Posterior vena cava (tissue), 2 donors: Measurements from ENCODE around the gene CDC42EP4. TPM values are rescaled to one million over a fixed set of nuclear protein-coding genes. Genes with fewer than 3 reads are reported as not detected.

Experiments used
- DNase-seq: peaks from one replicate; pipeline ENCODE4 v3.0.0-alpha.2; 2020; ENCODE audit warnings: low spot score
- intact Hi-C, 2 donors: fragments of 100-400 bp; cut with DNase I; formaldehyde crosslinking; loops; one replicate each; pipeline versions ENCODE4 v1.14.1 to v1.14.2; 2022 to 2023
- total RNA-seq, 2 donors: library from RNA; stranded (reverse); fragmentation: NEBNext Ultra II Directional; extraction: Animal tissue kit (Norgen Biotek cat#: 25700); gene quantifications; one replicate each; pipeline ENCODE4 v1.2.1, GENCODE V29; 2021
- donor health status: DM: yes; HTN: yes; CAD: no.
- donor health status: DM: yes; HTN: yes; CAD: no.

CDC42EP4 gene
- total RNA-seq, 2 donors from 2014 or later: 32.6 to 45.1 TPM

- intact Hi-C loops: loop anchor here in 1 of 2 donors (10.0 kb wide), 1 partner anchor 516 kb away; no protein-coding TSS in a partner anchor
- no peak for DNase-seq
These were observed 71.2 kb downstream of the CDC42EP4 start for GRCh38 chr17:73240561-73240960.

GRCh38 chr17:73237714-73238113 is 74.1 kb downstream of the CDC42EP4 start:
- no peak for DNase-seq
- intact Hi-C loops: no loop called here

GRCh38 chr17:73234736-73235135 is 77.1 kb downstream of the CDC42EP4 start:
- intact Hi-C loops: no loop called here
- DNase-seq: no peak

Other genes starting within 250 kb of the CDC42EP4 start
- gene SLC39A11, start 219.3 kb downstream of the CDC42EP4 start, total RNA-seq: 10 to 100 TPM; 20.6 to 25.8 TPM
- gene SSTR2, start 147.0 kb downstream of the CDC42EP4 start, total RNA-seq: 1 to 10 TPM in 1 of 2 donors, under 1 TPM in 1; 0.88 to 1.1 TPM
- gene COG1, start 118.9 kb downstream of the CDC42EP4 start, total RNA-seq: 10 to 100 TPM; 28.3 to 37.2 TPM
- not detected for gene CPSF4L, start 50.1 kb downstream of the CDC42EP4 start, total RNA-seq